Stomach (tissue), 9 donors: ENCODE results near the gene TBATA. TPM values are rescaled to one million over a fixed set of nuclear protein-coding genes. Genes with fewer than 3 reads are reported as not detected.
A peak's percentile ranks its signal among the peaks of the same experiment; 100 is the strongest.

Experiments used
- DNase-seq, 2 donors: peaks; one replicate each; pipeline versions ENCODE4 v3.0.0 to v3.0.0-alpha.2; 2013 to 2019
- H3K27ac ChIP-seq, 5 donors: fragments of 200-600 bp in 4 of 5; sonication (generic) in 4 of 5; one replicate each; pipeline ENCODE4 v1.5.1; 2013 to 2019; ENCODE audit warnings: mild to moderate bottlenecking in 1 of 5, moderate library complexity in 1 of 5
- H3K27me3 ChIP-seq, 3 donors: fragments of 200-600 bp; sonication (generic); one replicate each; pipeline ENCODE4 v1.5.1; 2017 to 2019; ENCODE audit warnings: mixed run types in 1 of 3
- H3K36me3 ChIP-seq, 4 donors: fragments of 200-600 bp; sonication (generic); 1 replicate in 3 of 4; 2 replicates in 1 of 4; pipeline ENCODE4 v1.5.1; 2016 to 2019
- H3K4me1 ChIP-seq, 4 donors: fragments of 200-600 bp; sonication (generic); one replicate each; pipeline ENCODE4 v1.5.1; 2016 to 2019
- H3K4me3 ChIP-seq, 4 donors: fragments of 200-600 bp; sonication (generic) in 3 of 4; one replicate each; pipeline ENCODE4 v1.5.1; 2016 to 2019; ENCODE audit warnings: mild to moderate bottlenecking in 1 of 4
- H3K9me3 ChIP-seq, 4 donors: fragments of 200-600 bp; sonication (generic); one replicate each; pipeline ENCODE4 v1.5.1; 2016 to 2019
- CTCF ChIP-seq, 7 experiments: fragments of 450-650 bp in 4 of 7; fragments of 200-600 bp in 3 of 7; sonication (generic) in 3 of 7; IDR thresholded peaks; one replicate each; pipeline ENCODE4 v1.5.1; 2016 to 2019; ENCODE audit warnings: antibody characterized with exemption in 7 of 7, control low read depth in 2 of 7, mild to moderate bottlenecking in 1 of 7
- EP300 ChIP-seq: sonication (generic); formaldehyde crosslinking; IDR thresholded peaks from one replicate; pipeline ENCODE4 v1.6.1; 2017; ENCODE audit warnings: antibody characterized with exemption
- POLR2A ChIP-seq, 4 donors: fragments of 450-650 bp; IDR thresholded peaks; one replicate each; pipeline ENCODE4 v1.6.1; 2016; ENCODE audit warnings: antibody characterized with exemption in 4 of 4, control low read depth in 2 of 4, mild to moderate bottlenecking in 1 of 4, moderate library complexity in 1 of 4
- POLR2AphosphoS5 ChIP-seq, 3 donors: sonication (generic); formaldehyde crosslinking; IDR thresholded peaks; one replicate each; pipeline ENCODE4 v1.6.1; 2016; ENCODE audit warnings: antibody characterized with exemption in 3 of 3
- WGBS, 5 donors: extraction: QIAGEN DNeasy Blood & Tissue Kit in 3 of 5; methylation state at CpG; one replicate each; pipeline versions ENCODE4 v1.1.5 to v1.1.7; 2013 to 2018; 5-methylcytosine and 5-hydroxymethylcytosine counted together
- intact Hi-C: fragments of 100-400 bp; cut with DNase I; formaldehyde crosslinking; loops from one replicate; pipeline ENCODE4 v1.15.1; 2023; ENCODE audit warnings: low total_unique reads
- polyA plus RNA-seq, 3 donors: library from polyadenylated mRNA; stranded (reverse); fragments of 200-250 nt; gene quantifications; one replicate each; pipeline ENCODE4 v1.2.3, GENCODE V29; 2013
- total RNA-seq, 5 donors: library from RNA; depleted of rRNA; stranded (reverse); fragments of >200 nt; gene quantifications; one replicate each; pipeline versions ENCODE4 v1.1.0 to v1.2.3, GENCODE V29; 2014 to 2016
- donor health status: healthy with polysubstance abuse.
- donor health status: Bipolar disorder and iron deficiency.
- donor health status: healthy.

Gene TBATA
- total and polyA plus RNA-seq, 8 donors, result not detected

GRCh38 chr10:70774810-70775678 is 10.1 kb downstream of the TBATA start:
- peak; percentile 50 to 82 for DNase-seq
- Histone ChIP-seq H3K27me3 (no peaks in the 10 kb centered on the region), H3K9me3 (no peaks in the 10 kb centered on the region), H3K4me3 (no peak overlapping the region), H3K36me3 (no peaks in the 10 kb centered on the region), H3K27ac (no peak overlapping the region), H3K4me1 (peaks cover 0 to 6% (median 0%) of the 10 kb centered on the region in 4 donors)
- WGBS, 5 donors, result 39 to 58% (median 54%) methylated on average over 12 to 14 of the region's 14 CpGs
- intact Hi-C loops, result no loop called here
- TF ChIP-seq CTCF (IDR thresholded peaks at IDR 0.05), result no peak
- TF ChIP-seq EP300, result no peak
- TF ChIP-seq POLR2AphosphoS5 (IDR thresholded peaks at IDR 0.05), result no peak
- no peak for TF ChIP-seq POLR2A (IDR thresholded peaks at IDR 0.05)

GRCh38 chr10:70773965-70774809 is 11.0 kb downstream of the TBATA start:
- H3K27me3 ChIP-seq, result no peaks in the 10 kb centered on the region
- no peak overlapping the region for H3K27ac ChIP-seq
- DNase-seq, result peak in 1 of 2 donors; percentile 14
- WGBS, 5 donors, result 85 to 90% (median 89%) methylated on average over 13 to 14 of the region's 14 CpGs
- no peak overlapping the region for H3K4me3 ChIP-seq
- intact Hi-C loops, result no loop called here
- TF ChIP-seq POLR2A (IDR thresholded peaks at IDR 0.05) (no peak), POLR2AphosphoS5 (IDR thresholded peaks at IDR 0.05) (no peak), CTCF (IDR thresholded peaks at IDR 0.05) (no peak), EP300 (no peak)
- no peaks in the 10 kb centered on the region for H3K9me3 ChIP-seq
- no peaks in the 10 kb centered on the region for H3K36me3 ChIP-seq
- peaks cover 0 to 6% (median 0%) of the 10 kb centered on the region in 4 donors for H3K4me1 ChIP-seq

GRCh38 chr10:70773461-70773860 is 11.7 kb downstream of the TBATA start:
- Histone ChIP-seq H3K4me3 (no peak overlapping the region), H3K27ac (no peak overlapping the region), H3K27me3 (no peaks in the 10 kb centered on the region), H3K4me1 (peaks cover 0 to 6% (median 0%) of the 10 kb centered on the region in 4 donors), H3K36me3 (no peaks in the 10 kb centered on the region), H3K9me3 (no peaks in the 10 kb centered on the region)
- WGBS, 5 donors, result 80 to 90% (median 88%) methylated on average over 8 to 9 of the region's 9 CpGs
- DNase-seq, result peak in 1 of 2 donors; percentile 8
- intact Hi-C loops, result no loop called here
- TF ChIP-seq CTCF (IDR thresholded peaks at IDR 0.05) (no peak), POLR2A (IDR thresholded peaks at IDR 0.05) (no peak), POLR2AphosphoS5 (IDR thresholded peaks at IDR 0.05) (no peak), EP300 (no peak)

- TF ChIP-seq POLR2A (IDR thresholded peaks at IDR 0.05) (no peak), CTCF (IDR thresholded peaks at IDR 0.05) (no peak), EP300 (no peak), POLR2AphosphoS5 (IDR thresholded peaks at IDR 0.05) (no peak)
- Histone ChIP-seq H3K4me3 (no peak overlapping the region), H3K36me3 (no peaks in the 10 kb centered on the region), H3K4me1 (peaks cover 0 to 6% (median 0%) of the 10 kb centered on the region in 4 donors), H3K27me3 (no peaks in the 10 kb centered on the region), H3K27ac (no peak overlapping the region), H3K9me3 (no peaks in the 10 kb centered on the region)
- intact Hi-C loops, result no loop called here
- DNase-seq, result peak in 1 of 2 donors; percentile 7
- 89 to 98% (median 91%) methylated on average over 4 of the region's 4 CpGs for WGBS, 5 donors
Observed at GRCh38 chr10:70772627-70773026, 12.6 kb downstream of the TBATA start.
